Measurements from ENCODE around the gene ZNF19.

ZNF19 gene

DNA sequence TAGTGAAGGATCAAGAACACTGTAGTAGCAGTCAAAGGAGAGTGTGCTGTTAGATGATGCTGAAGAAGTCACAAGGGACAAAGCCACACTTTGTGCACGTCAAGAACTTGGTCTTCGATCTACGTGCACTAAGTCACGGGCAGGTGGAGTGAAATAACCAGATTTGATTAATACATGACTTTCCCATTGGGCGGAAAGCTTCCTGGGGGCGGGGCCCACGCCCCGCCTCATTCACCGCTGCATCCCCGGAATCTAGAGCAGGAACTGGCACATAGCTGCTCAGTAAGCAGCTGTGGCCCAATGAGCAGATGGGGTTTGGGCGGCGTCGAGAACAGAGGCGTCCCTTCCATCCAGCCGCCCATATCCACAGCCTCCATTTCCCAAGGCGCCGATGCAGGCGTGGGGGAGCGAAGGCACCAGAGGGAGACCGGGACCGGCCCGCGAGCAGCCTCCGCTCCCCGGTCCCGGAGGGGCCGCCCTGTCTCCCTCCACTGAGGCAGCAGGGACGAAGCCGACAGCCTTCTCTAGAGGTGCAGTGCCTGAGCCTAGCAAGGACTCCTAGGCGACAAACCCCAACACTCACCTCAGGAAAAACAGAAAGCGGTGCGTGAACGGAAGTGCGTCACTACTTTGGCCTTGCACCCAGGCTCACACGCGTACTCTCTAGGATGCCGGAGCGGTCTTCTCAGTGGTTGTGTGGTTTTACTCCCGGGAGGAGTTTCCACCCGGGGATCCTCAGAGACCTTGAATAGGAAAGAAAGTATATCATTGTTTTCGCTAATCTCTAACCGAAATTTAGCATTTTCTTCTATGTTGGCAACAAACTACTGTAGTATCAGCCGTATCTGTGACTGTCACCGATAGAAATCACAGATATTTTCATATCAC, 4.9 kb downstream of the ZNF19 start:
- peak; percentile 74 for DNase-seq

DNA sequence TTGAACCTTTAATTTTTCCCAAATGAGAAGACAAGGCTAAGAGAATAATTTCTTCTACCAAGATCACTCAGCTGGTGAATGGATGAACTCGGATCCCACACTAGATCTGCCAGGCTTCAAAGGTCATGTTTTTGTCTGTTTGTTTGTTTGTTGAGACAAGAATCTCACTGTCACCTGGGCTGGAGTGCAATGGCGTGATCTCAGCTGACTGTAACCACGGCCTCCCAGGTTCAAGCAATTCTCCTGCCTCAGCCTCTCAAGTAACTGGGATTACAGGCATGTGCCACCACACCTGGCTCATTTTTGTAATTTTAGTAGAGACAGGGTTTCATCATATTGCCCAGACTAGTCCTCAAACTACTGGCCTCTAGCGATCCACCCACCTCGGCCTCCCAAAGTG, 6.6 kb downstream of the ZNF19 start:
- no peak for DNase-seq

DNA sequence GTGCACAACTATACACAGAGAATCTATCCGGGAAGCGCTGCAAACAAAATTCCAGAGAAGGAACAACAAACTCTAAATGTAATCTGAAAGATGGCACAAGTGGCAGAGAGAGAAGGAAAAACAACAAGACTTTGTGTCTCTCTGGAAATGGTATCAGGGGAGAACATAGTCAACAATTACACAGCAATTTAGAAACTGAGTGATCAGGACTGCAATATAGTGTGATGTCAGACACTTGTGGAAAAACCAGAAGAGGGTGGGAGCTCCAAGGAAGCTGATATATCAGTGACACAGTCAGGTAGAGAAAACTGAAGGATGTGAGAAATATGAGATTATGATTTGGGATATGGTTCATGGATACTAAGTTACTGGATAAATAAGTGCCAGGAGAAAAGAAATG, 8.2 kb downstream of the ZNF19 start:
- DNase-seq: no peak

DNA sequence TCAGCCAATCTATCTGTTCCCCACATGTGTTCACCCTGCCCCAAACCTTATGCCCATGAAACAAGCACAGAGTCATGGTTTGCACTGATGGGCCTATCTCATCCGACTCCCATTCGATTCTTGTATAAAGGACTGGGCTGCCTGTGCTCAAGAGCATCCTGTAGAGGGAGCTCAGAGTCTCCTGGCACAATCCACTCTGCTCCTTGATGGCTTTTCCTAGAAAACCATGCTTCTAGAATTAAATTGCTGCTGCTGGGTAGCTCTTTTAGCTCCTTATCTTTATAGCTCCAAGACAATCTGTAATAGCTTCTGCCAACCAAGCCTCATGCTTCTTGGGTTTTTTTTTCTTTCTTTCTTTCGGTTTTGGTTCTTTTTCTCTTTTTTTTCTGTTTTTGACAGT, 9.7 kb downstream of the ZNF19 start:
- DNase-seq: no peak

DNA sequence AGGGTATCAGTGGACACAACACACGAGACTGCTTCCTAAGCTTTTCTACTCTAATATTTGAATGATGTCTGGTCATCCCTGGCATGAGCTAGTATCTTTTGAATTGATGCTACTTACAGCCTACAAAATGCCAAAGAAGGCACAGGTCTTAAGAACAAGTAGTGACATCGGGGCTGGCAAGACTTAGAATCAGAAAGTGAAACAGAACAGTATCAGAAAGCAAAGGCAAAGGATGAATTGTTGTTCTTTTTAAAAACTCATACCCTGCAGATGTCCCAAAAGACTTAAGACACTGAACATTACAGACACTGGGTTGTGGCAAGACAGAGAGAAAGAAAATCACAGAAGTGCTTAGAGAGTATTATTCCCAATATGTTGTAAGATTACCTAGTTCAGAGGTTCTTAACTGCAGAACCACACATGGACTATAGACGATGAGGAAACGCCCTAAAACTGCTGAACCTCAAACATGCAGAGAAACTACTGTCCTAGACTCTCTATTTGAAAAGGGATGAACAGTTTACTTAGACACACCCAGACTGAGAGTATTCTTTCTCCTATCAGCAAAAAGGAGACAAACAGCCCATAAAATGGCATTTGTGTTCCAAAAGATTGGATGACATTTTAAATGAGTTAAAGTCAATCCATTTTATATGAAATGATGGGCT, 12.5 kb downstream of the ZNF19 start:
- DNase-seq: no peak

DNA sequence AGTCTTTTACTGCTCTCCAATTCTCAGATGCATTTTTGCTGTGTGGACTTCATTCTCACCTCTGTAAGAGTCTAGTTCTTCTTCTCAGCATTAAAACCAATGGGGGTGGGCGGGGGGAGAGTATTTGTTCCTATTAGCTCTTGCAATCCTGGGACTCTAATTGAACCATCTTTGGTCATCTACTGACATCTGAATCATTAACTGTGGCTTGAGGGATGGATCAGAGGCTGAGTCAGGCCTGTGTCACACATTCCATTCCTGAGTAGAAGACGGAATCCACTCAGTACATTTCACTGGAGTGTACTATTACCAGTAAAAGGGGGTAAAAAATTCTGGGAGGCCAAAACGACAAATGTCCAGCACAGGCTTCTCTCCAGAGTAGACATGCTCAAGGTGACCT, 14.3 kb downstream of the ZNF19 start:
- no peak for DNase-seq

DNA sequence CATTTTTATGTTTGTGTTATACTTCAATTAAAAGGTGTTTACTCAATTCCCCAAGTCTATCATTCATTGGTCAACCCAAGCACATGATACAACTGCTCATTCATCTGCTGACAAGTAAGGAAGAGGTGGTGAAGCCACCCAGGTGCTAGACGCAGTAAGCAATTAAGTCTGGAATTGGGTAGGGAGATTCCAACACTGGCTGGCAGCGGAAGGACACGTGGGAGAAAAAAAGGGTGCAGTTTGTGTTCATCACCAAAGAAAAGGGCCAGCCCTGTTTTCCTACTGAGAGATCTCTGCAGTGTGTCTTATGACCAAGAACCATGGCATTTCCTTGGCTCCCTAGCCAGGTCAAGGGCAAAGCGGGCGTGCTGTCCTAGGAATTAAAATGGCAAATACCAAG, 15.2 kb downstream of the ZNF19 start:
- DNase-seq: no peak

DNA sequence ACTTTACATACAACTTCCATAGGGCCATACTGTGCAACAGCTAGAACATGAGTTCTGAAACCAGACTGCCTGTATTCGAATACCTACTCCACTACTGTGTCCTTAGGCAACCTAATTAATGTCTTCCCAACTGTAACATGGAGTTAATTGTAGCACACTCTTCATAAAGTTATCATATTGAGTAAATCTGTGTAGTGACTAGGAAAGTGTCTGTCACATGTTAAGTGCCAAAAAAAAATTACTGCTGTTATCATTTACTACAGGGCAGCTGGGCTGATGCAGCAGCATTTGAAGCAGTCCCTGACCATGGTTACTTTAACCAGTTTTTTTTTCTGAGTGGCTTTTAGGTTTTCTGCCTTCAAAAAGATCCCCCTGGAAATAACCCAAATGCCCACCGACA, 16.2 kb downstream of the ZNF19 start:
- no peak for DNase-seq

DNA sequence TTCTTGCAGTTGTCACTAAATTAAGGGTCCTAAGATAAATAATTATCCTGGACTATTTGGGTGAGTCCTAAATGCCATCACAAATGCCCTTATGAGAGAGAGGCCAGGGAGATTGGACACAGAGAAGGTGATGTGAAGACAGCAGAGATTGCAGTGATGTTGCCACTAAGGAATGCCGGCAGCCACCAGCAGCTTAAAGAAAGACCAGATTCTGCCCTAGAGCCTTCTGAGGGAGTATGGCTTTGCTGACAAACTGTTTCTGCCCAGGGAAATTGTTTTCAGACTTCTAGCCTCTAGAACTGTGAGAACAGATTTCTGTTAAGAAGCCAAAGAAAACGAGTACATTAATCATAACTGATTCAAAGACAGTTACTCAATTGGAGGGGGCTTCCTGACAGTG, 17.1 kb downstream of the ZNF19 start:
- no peak for DNase-seq

DNA sequence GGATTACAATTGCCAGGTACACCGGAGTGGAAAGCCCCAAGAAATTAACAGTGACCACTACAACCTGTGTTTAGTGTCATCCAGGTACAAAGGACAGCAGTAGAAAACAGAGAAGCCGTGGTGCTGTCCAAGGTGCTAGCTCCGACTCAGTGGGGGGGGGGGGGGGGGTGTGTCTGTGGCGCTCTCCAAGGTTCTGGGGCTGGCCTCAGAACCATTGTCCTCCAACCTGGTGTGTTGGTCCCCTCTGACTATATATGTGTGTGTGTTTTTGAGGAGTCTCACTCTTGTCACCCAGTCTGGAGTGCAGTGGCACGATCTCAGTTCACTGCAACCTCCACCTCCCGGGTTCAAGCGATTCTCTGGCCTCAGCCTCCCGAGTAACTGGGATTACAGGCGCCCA, 21.3 kb downstream of the ZNF19 start:
- DNase-seq: peak; percentile 37

DNA sequence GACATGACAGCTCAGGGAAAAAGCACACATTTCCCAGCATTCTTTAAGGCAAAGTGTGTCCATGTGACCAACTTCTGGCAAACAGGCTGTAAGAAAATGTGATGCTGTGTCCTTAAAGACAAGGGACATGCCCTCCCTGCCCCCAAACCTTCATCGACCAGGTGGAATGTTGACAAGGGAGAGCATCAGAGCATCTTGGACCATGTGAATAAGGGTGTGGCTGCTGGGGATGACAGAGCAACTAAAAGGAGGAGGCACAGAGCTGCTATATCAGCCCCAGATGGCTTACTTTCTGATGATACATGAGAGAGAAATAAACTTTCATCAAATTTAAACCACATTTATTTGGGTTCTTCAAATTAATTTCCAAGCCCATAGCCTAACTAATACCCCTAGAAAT, 24.9 kb downstream of the ZNF19 start:
- no peak for DNase-seq

DNA sequence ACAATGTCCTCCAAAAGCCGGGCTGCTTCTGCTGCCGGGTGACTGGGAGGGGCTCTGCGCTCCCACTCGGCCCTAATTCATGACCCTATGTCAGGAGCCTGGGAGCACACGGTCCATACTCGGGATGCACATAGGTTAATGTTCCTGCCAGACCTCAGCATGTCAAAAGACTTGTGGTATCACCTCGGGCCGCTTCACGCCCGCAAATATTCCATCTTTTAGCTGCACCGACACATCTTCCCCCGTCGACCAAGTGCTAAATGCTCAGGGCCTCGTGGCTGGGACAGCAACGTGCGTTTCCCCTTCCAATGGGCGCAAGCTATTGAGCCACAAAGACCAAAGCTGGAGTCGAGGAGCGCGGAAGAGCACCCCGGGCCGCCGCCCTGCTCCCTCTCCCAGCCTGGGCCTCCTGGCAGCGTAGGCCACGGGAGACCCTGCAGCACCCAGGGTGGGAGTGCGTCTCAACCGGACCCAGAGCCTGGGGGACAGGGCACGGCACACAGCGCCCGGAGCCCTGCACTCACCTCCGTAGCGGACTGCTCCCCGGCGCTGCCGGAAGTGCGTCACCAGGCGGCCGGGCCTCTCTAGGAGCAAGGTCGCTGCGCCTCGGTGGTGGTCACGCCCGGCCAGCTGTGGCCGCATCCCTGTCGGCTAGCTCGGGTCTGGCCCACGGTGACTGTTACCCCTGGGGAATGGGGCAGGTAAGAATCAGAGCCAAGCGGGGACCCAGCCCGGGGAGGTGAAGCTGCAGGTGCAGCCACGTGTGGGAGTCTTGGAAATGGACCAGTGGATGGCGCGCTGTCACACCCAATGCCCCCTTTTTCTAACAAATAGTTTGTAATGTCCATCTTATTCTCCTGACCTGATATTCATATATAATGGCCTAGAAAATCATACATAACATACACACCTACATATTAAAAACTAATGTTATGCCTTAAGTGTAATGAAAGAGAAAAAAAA, 27.2 kb downstream of the ZNF19 start, which contains the start of gene ZNF23:
Gene ZNF23, minus strand, starts transcription at position 562 of the 963 bp plus-strand sequence. CDS start 5,451 bp downstream, outside the sequence.
- peak; percentile 71 for DNase-seq

DNA sequence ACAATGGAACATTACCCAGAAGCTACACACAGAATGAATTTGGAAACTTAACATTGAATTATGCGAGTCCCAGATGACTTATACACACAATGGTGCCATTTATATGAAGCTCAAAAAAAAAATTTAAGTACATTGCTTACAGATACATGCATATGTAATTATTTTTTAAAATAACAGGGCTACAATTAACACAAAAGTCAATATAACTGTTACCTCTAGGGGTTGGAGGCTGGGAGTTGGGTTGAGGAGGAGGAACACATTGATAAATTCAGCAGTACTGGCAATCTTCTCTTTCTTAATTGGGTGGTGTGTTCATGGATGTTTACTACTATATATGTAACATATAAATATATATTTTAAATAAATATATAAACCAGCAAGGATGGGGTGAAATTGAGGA, 28.2 kb downstream of the ZNF19 start:
- no peak for DNase-seq

DNA sequence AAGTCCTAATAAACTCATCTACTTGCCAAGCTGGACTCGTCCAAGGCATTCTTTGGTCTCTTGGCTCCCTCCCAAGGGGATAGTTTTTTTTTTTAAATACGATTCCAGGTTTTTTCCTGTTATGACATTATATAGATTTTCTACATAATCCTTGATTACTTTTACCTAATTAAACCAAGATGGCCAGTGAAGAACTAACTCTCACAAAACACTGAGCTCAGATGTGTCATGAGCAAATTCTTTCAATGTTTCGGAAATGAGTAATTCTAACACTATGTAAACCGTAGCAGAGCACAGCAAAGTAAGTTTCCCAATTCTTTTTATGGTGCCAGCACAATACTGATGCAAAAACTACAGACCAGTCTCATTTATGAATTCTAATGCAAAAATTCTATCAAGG, 28.9 kb downstream of the ZNF19 start:
- no peak for DNase-seq

DNA sequence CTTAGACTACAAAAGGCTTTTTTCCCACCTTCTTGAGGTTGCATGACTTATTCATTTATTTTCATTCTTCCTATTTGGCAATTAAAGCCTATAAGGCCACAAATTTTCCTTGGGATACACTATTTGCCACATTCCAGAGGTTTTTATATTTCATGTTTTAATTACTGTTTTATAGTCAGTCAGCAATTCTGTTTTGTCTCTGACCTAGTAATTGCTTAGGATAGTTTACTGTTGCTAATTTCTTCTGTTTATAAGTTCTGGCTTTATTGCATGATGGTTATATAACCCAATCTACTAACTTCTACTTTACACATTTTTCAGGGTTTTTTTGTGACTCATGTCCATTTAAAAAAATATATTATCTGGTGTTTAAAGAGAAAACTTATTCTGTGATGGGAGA, 29.6 kb downstream of the ZNF19 start:
- DNase-seq: no peak

DNA sequence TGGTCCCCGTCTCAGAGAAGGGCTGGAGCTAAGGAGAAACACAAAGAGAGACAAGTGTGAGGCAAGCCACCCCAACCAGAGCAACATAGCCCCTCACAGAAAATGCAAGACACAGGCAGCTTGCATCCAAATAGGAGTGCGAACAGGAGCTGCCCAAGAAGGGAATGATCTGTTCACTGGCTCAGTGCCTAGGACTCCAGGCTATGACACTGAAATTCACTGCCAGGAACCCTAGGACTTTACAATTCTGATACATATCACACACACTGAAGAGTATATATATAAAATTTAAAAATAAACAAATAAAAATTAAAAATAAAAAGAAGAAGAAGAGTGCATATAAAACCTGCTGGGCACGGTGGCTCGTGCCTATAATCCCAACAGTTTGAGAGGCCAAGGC, 32.3 kb downstream of the ZNF19 start:
- no peak for DNase-seq

DNA sequence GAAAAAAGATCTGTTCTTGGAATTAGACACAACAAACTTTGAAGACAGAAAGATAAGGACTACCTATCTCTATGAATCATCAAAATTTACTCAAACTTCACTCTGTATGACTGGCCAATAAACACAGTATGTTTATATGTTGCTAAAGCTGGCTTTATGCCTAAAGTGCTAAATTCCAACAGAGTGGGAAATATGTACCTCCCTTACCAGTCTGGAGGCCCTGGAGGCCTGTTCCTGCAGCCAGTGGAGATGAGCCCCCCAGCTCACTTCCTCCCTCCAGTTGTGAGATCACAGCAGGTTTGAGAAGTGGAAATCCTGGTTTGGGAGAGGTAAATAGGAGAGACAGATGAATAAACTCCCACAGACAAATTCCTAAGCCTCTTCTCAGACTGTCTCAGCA, 36.1 kb downstream of the ZNF19 start:
- DNase-seq: no peak

DNA sequence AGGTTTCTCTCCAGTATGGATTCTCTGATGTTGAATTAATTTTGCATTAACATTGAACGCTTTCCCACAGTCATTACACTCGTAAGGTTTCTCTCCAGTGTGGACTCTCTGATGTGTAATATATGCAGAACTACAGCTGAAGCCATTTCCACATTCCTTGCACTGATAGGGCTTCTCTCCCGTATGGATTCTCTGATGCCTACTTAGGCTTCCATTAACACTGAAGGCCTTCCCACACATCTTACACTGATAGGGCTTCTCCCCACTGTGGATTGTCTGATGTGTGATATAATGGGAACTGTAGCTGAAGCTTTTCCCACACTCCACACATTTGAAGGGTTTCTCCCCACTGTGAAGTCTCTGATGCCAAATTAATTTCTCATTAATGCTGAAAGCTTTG, 40.1 kb downstream of the ZNF19 start:
- no peak for DNase-seq

DNA sequence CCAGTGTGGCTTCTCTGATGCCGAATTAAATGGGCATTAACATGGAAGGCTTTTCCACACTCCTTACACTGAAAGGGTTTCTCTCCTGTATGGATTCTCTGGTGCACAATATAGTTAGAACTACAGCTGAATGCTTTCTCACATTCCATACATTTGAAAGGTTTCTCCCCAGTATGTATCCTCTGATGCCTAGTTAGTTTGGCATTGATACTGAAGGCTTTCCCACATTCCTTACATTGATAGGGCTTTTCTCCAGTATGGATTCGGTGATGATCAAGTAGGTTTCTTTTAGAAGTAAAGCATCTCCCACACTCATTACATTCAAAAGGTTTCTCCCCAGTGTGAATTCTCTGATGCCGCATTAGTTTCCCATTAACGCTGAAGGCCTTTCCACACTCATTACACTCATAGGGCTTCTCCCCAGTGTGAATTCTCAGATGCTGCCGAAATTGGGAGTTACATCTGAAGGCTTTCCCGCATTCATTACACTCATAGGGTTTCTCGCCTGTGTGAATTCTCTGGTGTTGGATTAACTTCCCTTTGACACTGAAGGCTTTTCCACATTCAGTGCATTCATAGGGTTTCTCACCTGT, 40.8 kb downstream of the ZNF19 start:
- no peak for DNase-seq

DNA sequence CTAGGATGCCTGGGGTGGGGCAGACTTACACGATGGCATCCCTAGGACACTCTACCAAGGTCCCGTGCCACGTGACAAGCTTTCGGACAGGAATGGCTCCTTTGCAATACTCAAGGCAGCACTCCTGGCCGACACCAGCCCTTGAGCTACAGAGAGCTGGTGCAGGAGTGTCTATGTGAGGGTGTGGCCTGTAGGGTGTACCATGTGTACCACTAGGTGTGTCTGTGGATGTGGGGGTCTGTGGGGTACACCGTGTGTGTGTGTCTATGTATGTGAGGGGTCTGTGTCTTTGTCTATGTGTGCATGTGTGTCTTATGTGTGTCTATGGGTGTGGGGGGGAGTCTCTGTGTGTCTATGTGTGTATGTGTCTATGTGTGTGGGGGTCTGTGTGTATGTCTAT, 45.4 kb downstream of the ZNF19 start:
- DNase-seq: no peak

DNA sequence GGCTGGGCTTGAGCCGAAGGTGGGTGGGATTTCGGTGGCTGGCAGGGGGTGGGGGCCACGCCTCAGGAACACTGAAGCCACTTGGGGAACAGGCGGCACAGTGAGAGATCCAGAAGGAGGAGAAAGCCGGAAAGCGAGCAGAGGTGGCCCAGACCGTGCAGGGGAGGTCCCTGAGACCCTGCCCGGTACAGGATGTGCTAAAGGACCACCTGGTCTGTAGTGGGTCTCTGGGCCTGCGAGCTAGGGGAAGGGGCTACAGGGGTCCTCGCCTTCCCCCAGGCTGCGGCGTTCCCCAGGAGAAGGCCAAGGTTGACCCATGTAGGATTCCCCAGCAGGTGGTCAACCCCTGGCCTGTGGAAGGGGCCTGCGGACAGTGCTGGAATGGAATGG, 47.1 kb downstream of the ZNF19 start, which contains the start of gene TLE7:
Gene TLE7, minus strand, starts transcription at position 4 of the 390 bp plus-strand sequence. CDS start 8,730 bp downstream, outside the sequence.
- no peak for DNase-seq

DNA sequence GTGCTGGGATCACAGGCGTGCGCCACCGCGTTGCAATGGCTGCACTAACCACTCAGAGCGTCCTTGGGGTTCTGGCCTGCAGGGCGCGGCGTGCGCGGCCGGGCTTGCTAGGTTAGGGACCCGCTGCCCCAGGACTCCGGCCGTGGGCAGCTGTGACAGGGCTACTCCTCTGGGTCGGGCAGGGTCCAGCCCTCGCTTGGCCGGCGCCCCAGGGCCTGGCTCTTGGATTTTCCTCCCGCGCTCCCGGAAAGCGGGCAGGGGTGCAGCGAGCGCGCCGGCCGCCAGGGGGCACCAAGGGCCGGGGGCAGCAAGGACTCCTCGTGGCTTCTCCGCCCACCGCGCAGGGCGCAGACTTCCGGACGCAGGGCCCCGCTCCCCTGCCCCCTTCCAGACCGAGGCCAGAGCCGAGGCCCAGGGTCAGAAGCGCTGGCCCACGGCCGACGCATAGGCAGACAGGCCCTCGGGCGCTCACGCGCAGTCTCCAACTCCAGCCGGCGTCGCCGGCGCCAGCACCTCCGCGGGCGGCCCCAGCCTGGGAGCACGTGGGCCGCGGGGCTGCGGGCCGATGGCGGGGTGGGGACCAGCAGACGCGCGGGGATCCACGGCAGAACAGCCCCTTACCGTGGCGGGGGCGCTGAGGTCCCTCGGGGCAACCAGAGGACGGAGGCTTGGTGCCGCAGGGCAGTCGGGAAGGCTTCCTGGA, 47.6 kb downstream of the ZNF19 start:
- no peak for DNase-seq

Measured in activated gamma-delta T cell treated with Interleukin-2 at 50 U/mL for 16 hours (primary cell).